GM21786 (cell line): Measurements from ENCODE around the gene IL22RA2.
A peak's percentile ranks its signal among the peaks of the same experiment; 100 is the strongest.
"Not testable (repeated sequence)": the region's sequence is repeated elsewhere in the genome, so short reads cannot be mapped to it uniquely, and the experiment has no call there.

Experiments
- ATAC-seq: cut with Tn5 transposase; IDR thresholded peaks from one replicate; pipeline ENCODE4 v1.9.1; 2021; ENCODE audit not compliant: unreplicated experiment

IL22RA2 gene

GRCh38 chr6:137126875-137127485, 46.5 kb downstream of the IL22RA2 start:
- no peak for ATAC-seq

DNA sequence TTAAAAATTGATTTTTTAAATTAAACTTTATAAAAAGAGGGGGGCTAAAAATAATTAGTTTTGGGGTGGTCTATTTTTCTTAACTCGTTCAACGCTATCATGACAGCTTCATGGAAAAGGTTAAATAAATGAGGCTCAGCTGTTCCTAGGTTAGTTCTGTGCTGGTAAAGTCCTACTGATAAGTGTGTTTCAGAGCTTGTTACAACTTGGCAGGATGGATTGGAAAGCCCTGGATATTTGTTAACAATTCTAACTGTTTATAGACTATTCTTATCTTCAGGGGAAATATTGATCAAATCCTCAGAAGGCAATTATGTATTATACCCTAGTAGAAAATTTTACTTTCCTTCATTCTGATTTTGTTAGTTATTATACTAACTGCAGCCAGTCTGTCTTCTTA, 50.4 kb downstream of the IL22RA2 start:
- ATAC-seq, result no peak

DNA sequence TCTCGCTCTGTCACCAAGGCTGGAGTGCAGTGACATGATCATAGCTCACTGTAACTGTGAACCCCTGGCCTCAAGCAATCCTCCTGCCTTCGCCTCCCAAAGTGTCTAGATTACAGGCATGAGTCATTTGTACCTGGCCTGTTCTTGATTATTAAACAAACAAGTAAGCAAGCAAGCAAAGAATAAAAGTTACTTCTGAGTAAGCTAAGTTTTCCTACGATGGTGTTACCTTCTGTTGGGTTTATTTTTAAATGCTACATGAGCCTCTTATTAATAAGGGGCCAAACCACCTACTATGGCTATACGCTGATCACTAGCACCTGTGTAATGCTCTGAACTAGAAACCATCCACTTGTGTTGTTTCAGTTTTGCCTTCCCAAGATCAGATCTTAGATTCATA, 50.8 kb downstream of the IL22RA2 start:
- peak; percentile 56 for ATAC-seq

- peak; percentile 47 for ATAC-seq
Observed at GRCh38 chr6:137121401-137121997, 51.9 kb downstream of the IL22RA2 start.

GRCh38 chr6:137120748-137121147, 52.7 kb downstream of the IL22RA2 start:
- ATAC-seq, result no peak

DNA sequence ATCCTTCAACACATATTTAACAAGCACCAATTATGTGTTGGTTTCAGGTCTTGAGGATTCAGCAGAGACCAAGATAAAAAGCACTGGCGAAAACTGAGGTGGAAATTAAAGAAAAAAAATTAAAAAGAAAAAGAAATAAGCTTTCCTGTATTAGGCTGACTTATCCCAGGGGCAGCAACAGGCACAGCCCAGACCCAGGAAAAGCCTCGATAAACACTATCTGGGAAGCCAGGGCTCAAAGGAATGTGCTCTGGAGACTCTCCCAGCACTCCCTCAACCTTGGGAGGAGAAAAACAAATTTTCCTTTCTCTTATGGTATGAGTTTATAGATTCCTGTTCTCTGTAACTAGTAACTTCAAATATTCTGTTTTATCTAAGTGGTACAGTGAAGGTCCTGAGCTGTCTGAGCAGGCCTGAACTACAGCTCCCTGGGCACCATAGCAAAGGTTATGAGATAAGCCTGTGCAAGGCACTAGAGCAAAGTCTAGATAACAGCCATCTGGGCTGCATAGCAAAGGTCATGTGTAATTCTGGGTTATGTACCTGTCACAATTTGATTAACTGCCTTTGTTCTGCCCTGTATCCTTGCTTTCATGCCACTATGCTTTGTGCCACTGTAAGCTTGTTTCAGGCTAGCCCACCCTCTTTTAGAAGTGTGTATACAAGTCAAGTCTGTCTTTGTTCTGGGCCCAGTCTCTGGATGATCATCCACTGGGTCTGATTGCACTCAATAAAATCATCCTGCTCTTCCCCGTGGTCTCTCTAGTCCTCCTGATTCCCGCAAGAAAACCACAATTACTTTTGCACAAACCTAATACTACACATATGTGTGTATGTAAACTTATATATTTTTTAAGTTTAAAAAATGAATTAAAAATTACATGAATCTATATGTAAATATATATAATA, 54.0 kb downstream of the IL22RA2 start:
- no peak for ATAC-seq

DNA sequence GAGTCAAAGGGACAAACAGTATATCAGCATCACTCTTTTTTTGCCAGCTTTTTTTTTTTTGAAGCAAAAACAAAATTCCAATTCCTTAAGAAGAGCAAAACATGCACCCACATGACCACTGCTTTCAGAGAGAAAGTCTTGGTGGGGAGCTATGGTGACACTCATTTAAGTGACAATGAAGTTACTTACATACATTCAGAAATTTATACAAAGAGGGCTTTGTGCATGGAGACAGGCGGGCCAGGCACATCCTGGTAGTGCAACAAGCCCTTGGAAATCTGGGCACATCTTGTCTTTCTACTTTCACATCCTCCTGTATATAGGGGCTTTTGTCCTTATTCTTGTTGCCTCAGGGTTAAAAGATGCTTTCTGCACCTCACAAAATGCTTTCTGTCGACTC, 55.9 kb downstream of the IL22RA2 start:
- no peak for ATAC-seq

GRCh38 chr6:137116807-137117206, 56.6 kb downstream of the IL22RA2 start:
- no peak for ATAC-seq

DNA sequence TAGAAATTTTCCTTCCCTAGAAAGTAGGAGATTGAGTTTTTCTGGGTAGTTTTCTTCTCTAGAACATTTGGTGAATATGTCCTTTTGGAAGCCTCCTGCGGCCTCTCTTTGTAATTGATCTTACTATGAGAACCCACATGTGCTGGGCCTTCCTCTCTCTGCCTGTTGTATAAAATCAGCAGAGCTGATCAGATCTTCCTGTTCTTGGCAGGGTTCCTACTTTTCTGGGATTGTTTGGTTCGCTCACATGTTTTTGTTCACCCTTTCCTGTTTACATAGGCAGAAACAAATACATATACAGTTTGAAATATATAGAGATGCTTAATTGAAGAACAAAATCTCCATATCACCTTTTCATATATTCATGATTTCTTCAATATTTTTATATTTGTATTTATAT, 57.8 kb downstream of the IL22RA2 start:
- no peak for ATAC-seq

DNA sequence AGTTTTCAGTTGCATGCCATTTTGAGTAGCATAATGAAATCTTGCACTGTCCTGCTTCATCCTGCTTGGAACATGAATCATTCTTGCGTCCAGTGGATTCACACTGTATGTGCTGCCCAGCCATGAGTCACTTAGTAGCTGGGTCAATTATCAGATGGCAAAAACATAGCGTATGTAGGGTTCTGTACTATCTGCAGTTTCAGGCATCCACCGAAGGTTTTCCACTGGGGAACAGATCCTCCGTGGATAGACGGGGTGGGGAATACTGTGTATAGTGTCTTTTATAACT, 61.4 kb downstream of the IL22RA2 start:
- no peak for ATAC-seq

GRCh38 chr6:137111296-137112066, 62.0 kb downstream of the IL22RA2 start:
- no peak for ATAC-seq

DNA sequence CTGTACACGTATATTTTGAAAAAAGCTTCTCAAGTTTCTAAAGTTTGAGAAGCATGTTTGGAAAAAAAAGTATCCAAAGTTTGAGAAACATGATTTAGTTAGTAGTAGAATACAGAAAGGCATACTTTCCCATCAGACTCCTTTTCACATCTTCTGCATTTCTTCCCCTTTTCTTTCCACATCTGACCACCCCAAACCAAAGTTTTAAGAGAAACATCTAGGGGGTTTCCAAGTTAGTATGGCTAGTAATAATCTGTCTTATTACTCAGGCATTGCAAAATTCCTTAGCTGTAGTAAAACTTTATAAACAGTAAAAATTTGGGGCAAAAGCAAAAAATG, 65.7 kb downstream of the IL22RA2 start:
- ATAC-seq, result no peak

DNA sequence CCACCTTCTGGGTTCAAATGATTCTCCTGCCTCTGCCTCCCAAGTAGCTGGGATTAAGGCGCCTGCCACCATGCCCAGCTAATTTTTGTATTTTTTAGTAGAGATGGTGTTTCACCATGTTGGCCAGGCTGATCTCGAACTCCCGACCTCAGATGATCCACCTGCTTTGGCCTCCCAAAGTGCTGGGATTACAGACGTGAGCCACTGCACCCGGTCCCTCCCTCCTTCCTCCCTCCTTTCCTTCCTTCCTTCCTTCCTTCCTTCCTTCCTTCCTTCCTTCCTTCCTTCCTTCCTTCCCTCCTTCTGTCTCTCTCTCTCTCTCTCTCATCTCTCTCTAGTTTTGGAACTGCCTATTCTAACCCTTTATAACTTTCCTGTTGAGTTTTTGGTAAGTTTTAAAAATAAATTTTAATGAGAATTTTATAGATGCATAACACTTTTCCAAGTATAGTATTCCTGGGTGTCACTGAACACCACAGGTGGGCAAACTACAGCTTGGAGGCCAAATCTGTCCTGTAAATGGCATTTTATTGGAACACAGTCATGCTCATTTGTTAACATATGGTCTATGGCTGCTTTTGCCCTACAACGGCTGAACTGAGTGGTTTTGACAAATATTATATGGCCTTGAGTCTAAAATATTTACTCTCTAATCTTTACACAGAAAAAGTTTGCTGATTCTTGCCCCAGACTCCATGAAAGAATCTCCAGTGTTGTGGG, 66.2 kb downstream of the IL22RA2 start:
- not testable (repeated sequence) for ATAC-seq

DNA sequence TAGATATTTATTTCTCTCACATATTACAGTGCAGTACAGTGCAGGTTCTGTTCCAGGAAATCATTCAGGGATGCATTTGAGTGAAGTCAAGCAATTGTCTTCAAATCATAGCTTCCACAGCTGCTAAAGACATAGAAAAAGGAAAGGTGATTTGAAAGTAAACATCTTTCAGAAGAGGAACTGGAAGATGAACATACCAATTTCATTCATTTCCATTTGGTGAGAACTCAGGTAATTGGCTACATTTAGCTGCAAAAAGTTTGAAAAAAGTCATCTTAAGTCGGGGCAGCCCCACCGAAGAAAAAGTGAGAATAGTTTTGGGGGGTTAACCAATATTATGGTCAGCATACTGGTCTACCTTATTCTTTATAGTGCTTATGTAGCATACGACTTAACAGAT, 67.3 kb downstream of the IL22RA2 start:
- ATAC-seq, result no peak

DNA sequence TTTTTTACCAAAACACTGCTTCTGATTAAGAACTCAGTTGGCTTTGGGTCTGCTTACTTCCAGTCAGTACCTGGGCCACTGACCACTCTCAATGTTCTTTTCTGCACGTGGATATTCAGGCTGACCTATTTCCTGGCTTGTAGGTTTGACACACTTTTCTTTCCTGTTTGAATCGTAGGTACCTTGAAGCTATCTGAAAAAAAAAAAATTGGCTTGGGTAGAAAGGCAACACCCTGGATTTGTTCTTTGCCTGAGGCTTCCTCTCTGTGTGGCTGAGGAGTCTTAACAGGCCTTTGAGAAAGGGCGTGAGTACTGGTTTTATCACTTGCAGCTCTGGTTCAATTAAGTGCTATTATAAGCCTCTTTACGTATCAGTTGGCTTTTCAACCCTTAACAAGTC, 68.1 kb downstream of the IL22RA2 start:
- no peak for ATAC-seq

DNA sequence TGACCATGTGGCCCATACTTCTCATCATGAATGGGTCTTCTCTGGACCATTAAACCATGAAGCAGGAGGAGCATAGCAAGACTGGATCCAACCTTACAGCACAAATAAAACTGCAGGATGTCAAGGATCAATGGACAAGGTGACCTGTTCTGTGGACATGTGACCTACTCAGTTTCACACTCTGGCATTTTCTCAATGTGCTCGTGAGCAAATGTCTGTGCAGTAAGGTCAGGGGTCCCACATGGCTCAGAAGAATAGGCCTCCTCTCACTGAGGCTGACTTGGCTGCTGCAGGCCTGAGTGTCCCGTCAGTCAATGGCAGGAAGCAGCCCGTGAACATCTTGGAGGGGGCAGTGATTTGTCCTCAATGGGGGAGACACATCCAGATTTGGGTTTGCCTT, 68.5 kb downstream of the IL22RA2 start:
- no peak for ATAC-seq

GRCh38 chr6:137102851-137103492, 70.5 kb downstream of the IL22RA2 start:
- peak; percentile 73 for ATAC-seq

DNA sequence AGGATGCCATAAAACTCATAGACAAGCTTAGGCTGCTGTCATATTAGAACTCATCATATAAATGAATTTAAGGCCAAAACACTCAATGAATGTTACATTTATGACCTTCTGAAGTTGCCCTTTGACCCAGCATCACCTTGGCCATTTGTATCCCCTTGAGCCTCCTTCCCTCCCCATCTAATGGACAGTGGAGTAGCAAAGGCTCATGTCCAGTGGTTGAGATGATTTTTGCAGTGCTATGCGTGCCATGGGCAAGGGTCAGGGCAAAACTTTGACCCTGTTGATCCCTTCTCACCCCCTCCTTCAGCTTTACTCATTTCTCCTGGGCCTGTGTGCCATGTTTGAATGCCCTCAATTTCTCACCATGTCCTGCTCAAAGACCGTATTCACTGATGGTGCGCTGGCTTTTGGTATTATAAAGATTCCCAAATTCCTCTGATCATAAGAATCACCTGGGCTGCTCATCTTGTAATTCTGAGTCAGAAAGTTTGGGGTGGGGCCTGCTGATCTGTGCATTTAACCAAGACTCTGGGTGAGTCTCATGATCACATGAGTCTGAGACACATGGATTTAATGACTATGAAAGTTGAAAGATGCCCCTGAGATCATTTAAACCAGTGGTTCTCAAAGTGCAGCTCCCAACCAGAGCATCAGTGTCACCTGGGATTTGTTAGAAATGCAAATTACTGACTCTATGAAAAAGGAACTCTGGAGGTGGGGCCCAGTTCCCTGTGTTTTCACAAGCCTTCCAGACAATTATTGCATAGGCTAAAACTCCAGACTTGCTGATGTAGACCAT, 71.2 kb downstream of the IL22RA2 start:
- ATAC-seq, result peak; percentile 26

DNA sequence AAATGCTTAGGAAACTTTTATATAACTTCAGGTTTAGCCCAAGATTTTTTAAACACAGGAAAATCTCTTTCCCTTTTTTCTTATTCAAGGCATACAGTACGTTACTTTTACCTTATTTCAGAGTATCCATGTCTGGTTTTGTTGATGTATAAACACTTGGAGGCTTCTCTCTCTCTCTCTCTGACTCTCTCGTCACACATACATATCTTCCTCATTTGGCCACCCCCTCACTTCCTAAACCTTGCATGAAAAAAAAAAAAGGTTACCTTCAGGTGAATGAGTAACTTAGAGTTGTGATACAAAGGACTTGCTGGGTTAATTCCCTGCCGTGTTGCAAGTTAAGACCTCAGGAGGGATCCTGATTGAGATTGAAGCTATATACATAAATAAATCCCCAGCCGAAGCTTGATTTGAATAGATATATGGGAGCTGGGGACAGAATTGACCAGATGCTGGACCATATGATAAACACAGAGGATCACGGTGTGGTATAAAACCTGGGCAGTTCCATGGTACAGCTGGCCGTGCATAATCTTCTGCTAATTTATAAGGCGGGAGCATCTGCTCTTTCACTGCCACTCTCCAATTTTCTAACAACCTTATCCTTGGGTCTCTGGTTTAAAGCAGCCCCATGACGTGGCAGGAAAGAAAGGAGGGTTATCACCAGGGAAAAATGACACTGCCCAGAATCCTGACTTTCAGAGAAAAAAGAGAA, 73.6 kb downstream of the IL22RA2 start:
- ATAC-seq, result peak; percentile 18
